DND-41 (cell line): ENCODE measurements around the gene BICC1.

Experiments
- ATAC-seq: fragments of 200-7000 bp; cut with Tn5 transposase; 3 replicates; pipeline ENCODE4 v1.9.1; 2021; ENCODE audit warnings: low read depth; ENCODE audit not compliant: insufficient read depth
- DNase-seq: peaks from one replicate; pipeline ENCODE4 v3.0.0-alpha.2; 2020
- H2AFZ ChIP-seq: 2 replicates; pipeline ENCODE4 v1.6.0; 2012; ENCODE audit warnings: low read depth, low read length
- H3K27ac ChIP-seq: 2 replicates; pipeline ENCODE4 v1.5.1; 2012; ENCODE audit warnings: low read length, inconsistent platforms
- H3K27me3 ChIP-seq: fragments of 200-600 bp; sonication (generic); 2 replicates; pipeline ENCODE4 v1.6.0; 2012; ENCODE audit warnings: low read length, mild to moderate bottlenecking, inconsistent platforms; ENCODE audit not compliant: insufficient read depth, poor library complexity
- H3K36me3 ChIP-seq: 2 replicates; pipeline ENCODE4 v1.5.1; 2012; ENCODE audit warnings: low read length, inconsistent platforms; ENCODE audit not compliant: insufficient read depth
- H3K4me1 ChIP-seq: 2 replicates; pipeline ENCODE4 v1.5.1; 2012; ENCODE audit warnings: mild to moderate bottlenecking, low read length; ENCODE audit not compliant: insufficient read depth
- H3K4me2 ChIP-seq: 2 replicates; pipeline ENCODE4 v1.6.0; 2012; ENCODE audit warnings: mild to moderate bottlenecking, moderate library complexity, low read length, inconsistent platforms; ENCODE audit not compliant: insufficient read depth
- H3K4me3 ChIP-seq, 2 experiments: fragments of 200-600 bp in 1 of 2; shearing (Covaris generic) in 1 of 2; 2 replicates each; pipeline ENCODE4 v1.5.1; 2012 to 2016; ENCODE audit warnings: inconsistent platforms in 2 of 2, low read length in 2 of 2, mild to moderate bottlenecking in 2 of 2, low read depth in 1 of 2, moderate library complexity in 1 of 2
- H3K79me2 ChIP-seq: 2 replicates; pipeline ENCODE4 v1.6.0; 2012; ENCODE audit warnings: low read length, inconsistent platforms; ENCODE audit not compliant: insufficient read depth
- H3K9ac ChIP-seq: 2 replicates; pipeline ENCODE4 v1.6.0; 2012; ENCODE audit warnings: low read depth, mild to moderate bottlenecking, inconsistent platforms, low read length, moderate library complexity
- H3K9me3 ChIP-seq: 2 replicates; pipeline ENCODE4 v1.5.1; 2012; ENCODE audit warnings: low read length, moderate library complexity, mild to moderate bottlenecking, inconsistent platforms; ENCODE audit not compliant: insufficient read depth, severe bottlenecking
- H4K20me1 ChIP-seq: 2 replicates; pipeline ENCODE4 v1.6.0; 2012; ENCODE audit warnings: low read length; ENCODE audit not compliant: insufficient read depth
- EZH2 ChIP-seq: IDR thresholded peaks from 3 replicates; pipeline ENCODE4 v1.6.1; 2012; ENCODE audit warnings: borderline replicate concordance, low read depth, mild to moderate bottlenecking, moderate library complexity, low read length, inconsistent platforms; ENCODE audit not compliant: severe bottlenecking
- TF ChIP-seq, protein P1 (sequence below): IDR thresholded peaks from 2 replicates; pipeline ENCODE4 v1.5.1; 2012; ENCODE audit warnings: borderline replicate concordance, low read length, moderate library complexity, mild to moderate bottlenecking; ENCODE audit not compliant: poor library complexity, severe bottlenecking; ENCODE audit errors: extremely low read depth

BICC1 gene

DNA sequence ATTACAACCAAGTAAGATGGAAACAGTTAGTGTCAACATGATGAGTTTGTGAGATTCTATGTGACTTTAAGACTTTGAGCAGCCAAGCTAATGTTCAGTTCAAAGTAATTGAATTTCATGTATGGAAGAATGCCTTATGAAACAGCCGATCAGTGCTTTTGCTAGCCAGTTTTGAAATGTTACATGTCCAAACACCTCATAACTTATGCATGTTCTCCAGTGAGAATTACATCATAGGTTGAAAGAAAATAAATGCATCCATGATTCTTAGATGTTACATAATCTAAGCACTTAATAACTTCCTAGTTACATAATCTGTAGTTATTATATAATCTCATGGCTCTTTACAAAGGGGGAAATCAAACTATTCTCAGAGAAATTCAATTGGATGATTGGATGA lies 211.3 kb downstream of the BICC1 start:
- no peaks in the 10 kb centered on the region for H3K9me3 ChIP-seq
- no peak overlapping the region for H3K4me3 ChIP-seq
- no peaks in the 10 kb centered on the region for H3K27me3 ChIP-seq
- H2AFZ ChIP-seq: no peak overlapping the region
- H3K9ac ChIP-seq: no peak overlapping the region
- TF ChIP-seq, protein P1, sequence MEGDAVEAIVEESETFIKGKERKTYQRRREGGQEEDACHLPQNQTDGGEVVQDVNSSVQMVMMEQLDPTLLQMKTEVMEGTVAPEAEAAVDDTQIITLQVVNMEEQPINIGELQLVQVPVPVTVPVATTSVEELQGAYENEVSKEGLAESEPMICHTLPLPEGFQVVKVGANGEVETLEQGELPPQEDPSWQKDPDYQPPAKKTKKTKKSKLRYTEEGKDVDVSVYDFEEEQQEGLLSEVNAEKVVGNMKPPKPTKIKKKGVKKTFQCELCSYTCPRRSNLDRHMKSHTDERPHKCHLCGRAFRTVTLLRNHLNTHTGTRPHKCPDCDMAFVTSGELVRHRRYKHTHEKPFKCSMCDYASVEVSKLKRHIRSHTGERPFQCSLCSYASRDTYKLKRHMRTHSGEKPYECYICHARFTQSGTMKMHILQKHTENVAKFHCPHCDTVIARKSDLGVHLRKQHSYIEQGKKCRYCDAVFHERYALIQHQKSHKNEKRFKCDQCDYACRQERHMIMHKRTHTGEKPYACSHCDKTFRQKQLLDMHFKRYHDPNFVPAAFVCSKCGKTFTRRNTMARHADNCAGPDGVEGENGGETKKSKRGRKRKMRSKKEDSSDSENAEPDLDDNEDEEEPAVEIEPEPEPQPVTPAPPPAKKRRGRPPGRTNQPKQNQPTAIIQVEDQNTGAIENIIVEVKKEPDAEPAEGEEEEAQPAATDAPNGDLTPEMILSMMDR: no peak
- no peak for TF ChIP-seq EZH2
- no peaks in the 10 kb centered on the region for H4K20me1 ChIP-seq
- DNase-seq (no peak), ATAC-seq (no peak)
- H3K27ac ChIP-seq: no peak overlapping the region
- no peaks in the 10 kb centered on the region for H3K79me2 ChIP-seq
- no peak overlapping the region for H3K4me2 ChIP-seq
- no peaks in the 10 kb centered on the region for H3K4me1 ChIP-seq
- no peaks in the 10 kb centered on the region for H3K36me3 ChIP-seq

DNA sequence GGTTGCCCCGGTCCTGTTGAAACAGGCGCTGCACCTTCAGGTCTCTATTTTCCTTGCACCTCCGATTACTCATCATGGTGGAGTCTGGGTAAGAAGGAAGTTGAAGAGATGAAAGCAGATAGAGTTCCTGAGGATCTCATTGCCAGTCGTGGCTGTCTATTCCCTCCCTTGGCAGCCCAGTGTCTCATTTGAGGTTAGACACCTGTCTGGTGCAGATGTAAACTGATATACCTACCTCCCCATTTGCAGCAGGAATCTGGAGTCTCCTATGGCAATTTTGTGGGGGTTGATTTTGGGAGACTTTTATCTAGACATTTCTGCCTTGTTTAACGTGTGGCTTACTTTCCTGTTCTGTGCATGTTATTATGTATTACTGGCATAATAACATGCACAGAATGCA lies 212.1 kb downstream of the BICC1 start:
- Histone ChIP-seq H3K27ac (no peak overlapping the region), H3K36me3 (no peaks in the 10 kb centered on the region), H3K4me1 (no peaks in the 10 kb centered on the region), H3K27me3 (no peaks in the 10 kb centered on the region), H4K20me1 (no peaks in the 10 kb centered on the region), H3K4me3 (no peak overlapping the region), H3K79me2 (no peaks in the 10 kb centered on the region), H3K9me3 (no peaks in the 10 kb centered on the region), H3K4me2 (no peak overlapping the region), H2AFZ (no peak overlapping the region), H3K9ac (no peak overlapping the region)
- TF ChIP-seq EZH2: no peak
- TF ChIP-seq, protein P1: no peak
- no peak for DNase-seq
- no peak for ATAC-seq

DNA sequence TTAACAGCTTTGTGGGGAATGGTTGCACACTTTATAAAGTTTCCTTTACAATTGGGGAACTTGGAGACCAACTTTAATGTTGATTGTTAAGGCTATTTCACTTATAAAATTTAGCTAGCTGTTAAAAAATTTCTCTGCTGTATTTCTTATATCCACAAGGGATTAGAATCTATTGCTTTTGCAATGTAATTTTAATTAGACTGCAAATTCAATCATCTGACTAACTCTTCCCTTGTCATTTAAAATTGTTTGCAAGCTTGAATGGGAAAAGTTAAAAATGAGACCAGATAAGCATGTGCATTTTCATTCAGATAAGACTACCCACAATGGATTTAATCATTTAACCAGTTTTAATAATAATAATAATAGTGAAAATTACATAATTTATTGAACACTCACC lies 213.2 kb downstream of the BICC1 start:
- Histone ChIP-seq H4K20me1 (no peaks in the 10 kb centered on the region), H3K79me2 (no peaks in the 10 kb centered on the region), H3K4me1 (no peaks in the 10 kb centered on the region), H2AFZ (no peak overlapping the region), H3K4me2 (no peak overlapping the region), H3K27ac (no peak overlapping the region), H3K4me3 (no peak overlapping the region), H3K9ac (no peak overlapping the region), H3K9me3 (no peaks in the 10 kb centered on the region), H3K36me3 (no peaks in the 10 kb centered on the region), H3K27me3 (no peaks in the 10 kb centered on the region)
- ATAC-seq (no peak), DNase-seq (no peak)
- no peak for TF ChIP-seq EZH2

DNA sequence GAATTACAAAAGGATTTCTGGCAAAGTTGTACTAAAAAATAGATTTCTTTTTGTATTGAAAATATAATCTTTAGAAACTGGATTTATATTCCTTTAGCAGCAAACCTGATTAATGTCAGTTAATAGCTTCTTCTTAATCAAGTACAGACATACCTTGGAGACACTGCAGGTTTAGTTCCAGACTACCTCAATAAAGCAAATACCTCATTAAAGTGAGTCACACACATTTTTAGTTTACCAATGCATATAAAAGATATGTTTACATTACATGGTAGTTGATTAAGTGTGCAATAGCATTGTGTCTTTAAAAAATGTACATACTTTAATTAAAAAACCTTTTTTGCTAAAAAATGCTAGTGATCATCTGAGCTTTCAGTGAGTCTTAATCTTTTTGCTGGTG lies 215.0 kb downstream of the BICC1 start:
- Histone ChIP-seq H4K20me1 (no peaks in the 10 kb centered on the region), H3K4me3 (no peak overlapping the region), H2AFZ (no peak overlapping the region), H3K79me2 (no peaks in the 10 kb centered on the region), H3K27me3 (no peaks in the 10 kb centered on the region), H3K4me2 (no peak overlapping the region), H3K4me1 (no peaks in the 10 kb centered on the region), H3K36me3 (no peaks in the 10 kb centered on the region), H3K27ac (no peak overlapping the region), H3K9ac (no peak overlapping the region), H3K9me3 (peaks cover 6% of the 10 kb centered on the region)
- ATAC-seq (no peak), DNase-seq (no peak)
- TF ChIP-seq, protein P1: no peak
- TF ChIP-seq EZH2: no peak
